ENCODE data around the gene RALGAPA1. TPM values are rescaled to one million over a fixed set of nuclear protein-coding genes. Genes with fewer than 3 reads are reported as not detected.

RALGAPA1 gene
- total and polyA plus RNA-seq, 2 of the 13 experiments (the other 11 are each of a cell fraction or from before 2014, with no cell fraction given): 65.0 to 89.2 TPM

GRCh38 chr14:35695072-35695471, 114.0 kb downstream of the RALGAPA1 start:
- no peak overlapping the region for H3K9ac ChIP-seq (ENCODE audit: insufficient read depth, low read depth, low read length)
- H2AFZ ChIP-seq (ENCODE audit: low read length): no peak overlapping the region
- H4K20me1 ChIP-seq (ENCODE audit: insufficient read depth, low read length): no peaks in the 10 kb centered on the region
- no peak for DNase-seq (ENCODE audit: low spot score)
- BruUV-seq (replicated peaks): no TSS peak
- H3K36me3 ChIP-seq (replicated peaks in 1 of 2; ENCODE audit: control insufficient read depth in 1 of 2, insufficient read depth in 2 of 2, low read length in 2 of 2): peaks cover 0 to 2% of the 10 kb centered on the region in 2 experiments; a peak in 3 of 5 replicates
- WGBS (ENCODE audit: low lambda C conversion rate): 98% methylated on average over 1 of the region's 1 CpG
- CTCF ChIA-PET (ENCODE audit: low intra/inter-chr PET ratio, low total read pairs): no interaction called here
- in situ Hi-C loops (cut with HindIII; ENCODE audit: extremely low pct_ligation_motif_present, low pct_unique_long_range_greater_than_20kb) (loop anchor here (10.0 kb wide), 1 partner anchor 120 kb away; no protein-coding TSS in a partner anchor), intact Hi-C loops (cut with micrococcal nuclease; ENCODE audit: unreplicated experiment) (no loop called here)
- H3K4me3 ChIP-seq (replicated peaks in 1 of 3; ENCODE audit: insufficient read depth in 1 of 3, low read depth in 2 of 3, low read length in 3 of 3): no peak overlapping the region
- no peak for ATAC-seq
- no peaks in the 10 kb centered on the region for H3K27me3 ChIP-seq (ENCODE audit: control insufficient read depth in 1 of 2, insufficient read depth in 2 of 2, low read length in 2 of 2)
- POLR2A ChIA-PET: interaction anchor here (1.4 kb wide), 1 partner anchor 132 kb away, joined by 5 read pairs; the partner anchor contains the start of gene BRMS1L
- peak; percentile 79 to 90 for TF ChIP-seq MAFK (conservative IDR thresholded peaks at IDR 0.05 in 1 of 2, IDR thresholded peaks at IDR 0.05 in 1 of 2; ENCODE audit: low read length in 2 of 2)
- TF ChIP-seq MAFF (IDR thresholded peaks at IDR 0.05; ENCODE audit: low read depth, low read length): peak; percentile 81
- no peak for TF ChIP-seq KLF11 (CRISPR knock-in tag; IDR thresholded peaks at IDR 0.05)
- no peak overlapping the region for H3K4me2 ChIP-seq (ENCODE audit: low read depth, low read length)
- no peak for FAIRE-seq
- H3K27ac ChIP-seq (ENCODE audit: extremely low read length, insufficient read depth, low read length): no peak overlapping the region
- no peaks in the 10 kb centered on the region for H3K4me1 ChIP-seq (ENCODE audit: insufficient read depth, low read length)
- no peaks in the 10 kb centered on the region for H3K9me3 ChIP-seq (ENCODE audit: low read length)
- H3K79me2 ChIP-seq (ENCODE audit: insufficient read depth, low read length): no peaks in the 10 kb centered on the region

- CTCF ChIA-PET (ENCODE audit: low intra/inter-chr PET ratio, low total read pairs): interaction anchor here (2.7 kb wide), 1 partner anchor 250 kb away, joined by 14 read pairs; no protein-coding TSS in a partner anchor
- no TSS peak for BruUV-seq (replicated peaks)
- TF ChIP-seq CENPT (CRISPR knock-in tag; IDR thresholded peaks at IDR 0.05; ENCODE audit: low read depth): no peak
- no peak for TF ChIP-seq ZNF484 (CRISPR knock-in tag; IDR thresholded peaks at IDR 0.05; ENCODE audit: borderline replicate concordance, low read depth)
- TF ChIP-seq ETS1 (CRISPR knock-in tag; IDR thresholded peaks at IDR 0.05): no peak
- TF ChIP-seq ZNF674 (CRISPR knock-in tag; IDR thresholded peaks at IDR 0.05; ENCODE audit: low read depth): no peak
- no peak for TF ChIP-seq SSRP1 (CRISPR knock-in tag; IDR thresholded peaks at IDR 0.05)
- TF ChIP-seq ZFY (CRISPR knock-in tag; IDR thresholded peaks at IDR 0.05): no peak
- no peak for TF ChIP-seq CHCHD3 (CRISPR knock-in tag; IDR thresholded peaks at IDR 0.05)
- TF ChIP-seq RARA (CRISPR knock-in tag; IDR thresholded peaks at IDR 0.05): no peak
- no peak for TF ChIP-seq ZBTB33 (CRISPR knock-in tag; IDR thresholded peaks at IDR 0.05)
- no peak for TF ChIP-seq WIZ (CRISPR knock-in tag; IDR thresholded peaks at IDR 0.05)
- no peak for TF ChIP-seq THAP11 (CRISPR knock-in tag; IDR thresholded peaks at IDR 0.05)
- no peak for TF ChIP-seq NR3C1 (CRISPR knock-in tag; IDR thresholded peaks at IDR 0.05)
- no peak for TF ChIP-seq ZNF34 (CRISPR knock-in tag; IDR thresholded peaks at IDR 0.05; ENCODE audit: borderline replicate concordance)
- TF ChIP-seq ZNF224 (CRISPR knock-in tag; IDR thresholded peaks at IDR 0.05): no peak
- TF ChIP-seq SRSF4 (IDR thresholded peaks at IDR 0.05; ENCODE audit: low read depth, low read length, poor library complexity, severe bottlenecking): no peak
Observed at GRCh38 chr14:35689000-35689460, 120.1 kb downstream of the RALGAPA1 start.

More at GRCh38 chr14:35689000-35689460, 120.1 kb downstream of the RALGAPA1 start:
- Histone ChIP-seq H2AFZ (ENCODE audit: low read length) (no peak overlapping the region), H3K27me3 (ENCODE audit: control insufficient read depth in 1 of 2, insufficient read depth in 2 of 2, low read length in 2 of 2) (no peaks in the 10 kb centered on the region), H3K4me3 (replicated peaks in 1 of 3; ENCODE audit: insufficient read depth in 1 of 3, low read depth in 2 of 3, low read length in 3 of 3) (no peak overlapping the region), H4K20me1 (ENCODE audit: insufficient read depth, low read length) (no peaks in the 10 kb centered on the region), H3K79me2 (ENCODE audit: insufficient read depth, low read length) (no peaks in the 10 kb centered on the region), H3K36me3 (replicated peaks in 1 of 2; ENCODE audit: control insufficient read depth in 1 of 2, insufficient read depth in 2 of 2, low read length in 2 of 2) (peaks cover 23 to 38% of the 10 kb centered on the region in 2 experiments), H3K4me2 (ENCODE audit: low read depth, low read length) (no peak overlapping the region), H3K9me3 (ENCODE audit: low read length) (no peaks in the 10 kb centered on the region), H3K9ac (ENCODE audit: insufficient read depth, low read depth, low read length) (no peak overlapping the region), H3K27ac (ENCODE audit: extremely low read length, insufficient read depth, low read length) (no peak overlapping the region), H3K4me1 (ENCODE audit: insufficient read depth, low read length) (no peaks in the 10 kb centered on the region)
- FAIRE-seq (no peak), DNase-seq (ENCODE audit: low spot score) (no peak), ATAC-seq (no peak)
- intact Hi-C loops (cut with micrococcal nuclease; ENCODE audit: unreplicated experiment): loop anchor here (5.0 kb wide), 1 partner anchor 157 kb away; the partner anchor contains the start of gene INSM2
- WGBS (ENCODE audit: low lambda C conversion rate): 95% methylated on average over 3 of the region's 3 CpGs
- POLR2A ChIA-PET: no interaction called here
- in situ Hi-C loops (cut with HindIII; ENCODE audit: extremely low pct_ligation_motif_present, low pct_unique_long_range_greater_than_20kb): loop anchor here (5.0 kb wide), 1 partner anchor 257 kb away; no protein-coding TSS in a partner anchor
